Bronchial epithelial cell (primary cell): ENCODE measurements around the gene SMURF1. TPM values are rescaled to one million over a fixed set of nuclear protein-coding genes. Genes with fewer than 3 reads are reported as not detected.
A peak's percentile ranks its signal among the peaks of the same experiment; 100 is the strongest.

Source experiments
- DNase-seq: peaks from one replicate; pipeline ENCODE4 v3.0.0-alpha.2; 2010; ENCODE audit warnings: low read depth
- FAIRE-seq: peaks from 2 replicates; lab custom pipeline; 2011; peaks lifted over from hg19 to GRCh38; lab: Jason Lieb, UNC
- H3K27me3 ChIP-seq: 2 replicates; pipeline ENCODE4 v1.5.1; 2011; ENCODE audit warnings: low read length; ENCODE audit not compliant: control insufficient read depth, insufficient read depth
- H3K36me3 ChIP-seq: 2 replicates; pipeline ENCODE4 v1.5.1; 2011; ENCODE audit warnings: low read length; ENCODE audit not compliant: control insufficient read depth, insufficient read depth
- H3K4me3 ChIP-seq: 2 replicates; pipeline ENCODE4 v1.5.1; 2011; ENCODE audit warnings: mild to moderate bottlenecking, low read depth, low read length, control low read depth
- CTCF ChIP-seq: IDR thresholded peaks from 2 replicates; pipeline ENCODE4 v1.5.1; 2011; ENCODE audit warnings: mild to moderate bottlenecking, moderate library complexity, low read length, control low read depth, inconsistent platforms; ENCODE audit not compliant: insufficient read depth, severe bottlenecking
- total RNA-seq: library from RNA; depleted of rRNA; stranded (reverse); fragments of >200 nt; gene quantifications from 2 replicates; pipeline ENCODE4 v1.2.1, GENCODE V29; 2014

SMURF1 gene
- total RNA-seq, 1 donor from 2014 or later, result 42.4 TPM

- FAIRE-seq (no peak), DNase-seq (peak; percentile 77)
- no peak overlapping the region for H3K4me3 ChIP-seq
- no peaks in the 10 kb centered on the region for H3K27me3 ChIP-seq
- peak; percentile 76 for TF ChIP-seq CTCF
- H3K36me3 ChIP-seq, result peaks cover 55% of the 10 kb centered on the region
Observed at GRCh38 chr7:99040104-99040958, 103.6 kb downstream of the SMURF1 start.

GRCh38 chr7:99039384-99039891 lies 104.5 kb downstream of the SMURF1 start:
- no peak for FAIRE-seq
- no peak for TF ChIP-seq CTCF
- no peak for DNase-seq
- H3K27me3 ChIP-seq, result no peaks in the 10 kb centered on the region
- H3K36me3 ChIP-seq, result peaks cover 59% of the 10 kb centered on the region
- no peak overlapping the region for H3K4me3 ChIP-seq

GRCh38 chr7:99038086-99038855 lies 105.6 kb downstream of the SMURF1 start:
- DNase-seq, result no peak
- no peak for FAIRE-seq
- H3K4me3 ChIP-seq, result no peak overlapping the region
- no peaks in the 10 kb centered on the region for H3K27me3 ChIP-seq
- peaks cover 62% of the 10 kb centered on the region for H3K36me3 ChIP-seq
- TF ChIP-seq CTCF, result no peak

- H3K4me3 ChIP-seq, result no peak overlapping the region
- peaks cover 64% of the 10 kb centered on the region for H3K36me3 ChIP-seq
- DNase-seq (no peak), FAIRE-seq (no peak)
- no peaks in the 10 kb centered on the region for H3K27me3 ChIP-seq
- TF ChIP-seq CTCF, result no peak
Observed at GRCh38 chr7:99037327-99037940, 106.5 kb downstream of the SMURF1 start.

- FAIRE-seq (no peak), DNase-seq (no peak)
- peak; percentile 31 for TF ChIP-seq CTCF
- Histone ChIP-seq H3K36me3 (peaks cover 67% of the 10 kb centered on the region), H3K27me3 (no peaks in the 10 kb centered on the region), H3K4me3 (no peak overlapping the region)
Observed at GRCh38 chr7:99036546-99037111, 107.3 kb downstream of the SMURF1 start.
